Natural killer cell (primary cell): ENCODE data around the gene TENT5C. TPM values are rescaled to one million over a fixed set of nuclear protein-coding genes. Genes with fewer than 3 reads are reported as not detected.
A peak's percentile ranks its signal among the peaks of the same experiment; 100 is the strongest.

Experiments
- ATAC-seq, 3 donors: fragments of 150-1000 bp in 2 of 3; fragments of 200-7000 bp in 1 of 3; cut with Tn5 transposase; 1 replicate in 1 of 3; 2 replicates in 2 of 3; pipeline ENCODE4 v1.10.0; 2021; ENCODE audit warnings: mild to moderate bottlenecking in 2 of 3, moderate library complexity in 2 of 3
- DNase-seq, 2 donors: peaks; one replicate each; pipeline versions ENCODE4 v3.0.0 to v3.0.0-alpha.2; 2013 to 2021; ENCODE audit warnings: mixed read lengths in 1 of 2
- H3K27ac ChIP-seq: one replicate; pipeline ENCODE4 v1.5.1; 2013; ENCODE audit warnings: mild to moderate bottlenecking, low read length
- H3K27me3 ChIP-seq: one replicate; pipeline ENCODE4 v1.6.1; 2013; ENCODE audit warnings: low read length; ENCODE audit not compliant: control insufficient read depth, insufficient read depth
- H3K36me3 ChIP-seq: one replicate; pipeline ENCODE4 v1.6.1; 2013; ENCODE audit warnings: low read length; ENCODE audit not compliant: control insufficient read depth, insufficient read depth
- H3K4me1 ChIP-seq: one replicate; pipeline ENCODE4 v1.6.1; 2013; ENCODE audit warnings: low read length; ENCODE audit not compliant: control insufficient read depth, insufficient read depth
- H3K4me3 ChIP-seq: one replicate; pipeline ENCODE4 v1.5.1; 2013; ENCODE audit warnings: low read length
- H3K9me3 ChIP-seq: one replicate; pipeline ENCODE4 v1.6.1; 2013; ENCODE audit warnings: low read length; ENCODE audit not compliant: control insufficient read depth, insufficient read depth
- H3K27ac Mint-ChIP-seq, 2 donors: one replicate each; pipeline ENCODE4 v1.8.0; 2022; ENCODE audit warnings: mild to moderate bottlenecking in 2 of 2, mixed read lengths in 2 of 2, moderate library complexity in 1 of 2
- H3K27me3 Mint-ChIP-seq, 2 donors: one replicate each; pipeline ENCODE4 v1.8.0; 2022; ENCODE audit warnings: low read depth in 2 of 2, mixed read lengths in 2 of 2
- H3K36me3 Mint-ChIP-seq: one replicate; pipeline ENCODE4 v1.8.0; 2022; ENCODE audit warnings: mixed read lengths
- H3K4me1 Mint-ChIP-seq, 2 donors: one replicate each; pipeline ENCODE4 v1.8.0; 2022; ENCODE audit warnings: mixed read lengths in 2 of 2
- H3K4me3 Mint-ChIP-seq: one replicate; pipeline ENCODE4 v1.8.0; 2022; ENCODE audit warnings: mild to moderate bottlenecking, moderate library complexity, mixed read lengths
- H3K9me3 Mint-ChIP-seq, 2 donors: one replicate each; pipeline ENCODE4 v1.8.0; 2022; ENCODE audit warnings: mixed read lengths in 2 of 2
- CTCF ChIP-seq: fragments of 200-600 bp; IDR thresholded peaks from one replicate; pipeline ENCODE4 v1.8.0; 2022; ENCODE audit warnings: antibody characterized with exemption
- WGBS: methylation state at CpG from one replicate; pipeline ENCODE4 v1.1.7; 2013; ENCODE audit warnings: missing lambda C conversion rate; ENCODE audit not compliant: insufficient coverage; 5-methylcytosine and 5-hydroxymethylcytosine counted together
- intact Hi-C: fragments of 100-400 bp; cut with micrococcal nuclease; formaldehyde crosslinking; loops from one replicate; pipeline ENCODE4 v1.14.2; 2022
- total RNA-seq, 4 donors: library from RNA; stranded (reverse); fragments of 120-200 nt in 1 of 4; gene quantifications; one replicate each; pipeline versions ENCODE4 v1.2.3 to v1.2.4, GENCODE V29; 2013 to 2022

Gene TENT5C
- total RNA-seq, 3 donors from 2014 or later (not counting 1 experiment from before 2014, with no cell fraction given) = 80.6 to 109 (median 90.9) TPM

GRCh38 chr1:117613969-117614729 is 8.3 kb downstream of the TENT5C start:
- H3K36me3 ChIP-seq = peaks cover 1% of the 10 kb centered on the region
- H3K4me3 Mint-ChIP-seq = no peak overlapping the region

GRCh38 chr1:117615474-117615873 is 9.6 kb downstream of the TENT5C start:
- DNase-seq (peak; percentile 51 to 77), ATAC-seq (peak; percentile 84 to 89 (median 89))
- no peak for TF ChIP-seq CTCF
- Histone ChIP-seq H3K36me3 (no peaks in the 10 kb centered on the region), H3K27ac (no peak overlapping the region), H3K4me3 (no peak overlapping the region), H3K4me1 (peaks cover 40% of the 10 kb centered on the region), H3K9me3 (no peaks in the 10 kb centered on the region), H3K27me3 (no peaks in the 10 kb centered on the region)
- peak overlapping the region; percentile 74 for H3K4me3 Mint-ChIP-seq
- WGBS = 0% methylated on average over 3 of the region's 3 CpGs
- no peaks in the 10 kb centered on the region for H3K9me3 Mint-ChIP-seq
- peak overlapping the region; percentile 76 to 87 for H3K27ac Mint-ChIP-seq
- intact Hi-C loops = loop anchor here (1.0 to 2.0 kb wide), 4 partner anchors 8 to 49 kb away; no protein-coding TSS in a partner anchor
- peaks cover 6% of the 10 kb centered on the region for H3K36me3 Mint-ChIP-seq
- peaks cover 4 to 5% of the 10 kb centered on the region in 2 donors for H3K27me3 Mint-ChIP-seq
- H3K4me1 Mint-ChIP-seq = peaks cover 67 to 74% of the 10 kb centered on the region in 2 donors

More at GRCh38 chr1:117613969-117614729, 8.3 kb downstream of the TENT5C start:
- intact Hi-C loops = loop anchor here (2.0 kb wide), 1 partner anchor 43 kb away; no protein-coding TSS in a partner anchor
- no peak overlapping the region for H3K27ac ChIP-seq
- H3K9me3 ChIP-seq = no peaks in the 10 kb centered on the region
- 94% methylated on average over 8 of the region's 9 CpGs for WGBS
- Mint-ChIP-seq H3K27me3 (peaks cover 4 to 5% of the 10 kb centered on the region in 2 donors), H3K27ac (peak overlapping the region; percentile 76 to 87), H3K9me3 (no peaks in the 10 kb centered on the region), H3K4me1 (peaks cover 71 to 85% of the 10 kb centered on the region in 2 donors), H3K36me3 (peaks cover 6% of the 10 kb centered on the region)
- H3K27me3 ChIP-seq = no peaks in the 10 kb centered on the region
- no peak overlapping the region for H3K4me3 ChIP-seq
- ATAC-seq (no peak), DNase-seq (no peak)
- peaks cover 49% of the 10 kb centered on the region for H3K4me1 ChIP-seq
- TF ChIP-seq CTCF = no peak

GRCh38 chr1:117616356-117616755 is 10.5 kb downstream of the TENT5C start:
- Histone ChIP-seq H3K4me3 (no peak overlapping the region), H3K4me1 (peaks cover 40% of the 10 kb centered on the region), H3K36me3 (no peaks in the 10 kb centered on the region), H3K27me3 (no peaks in the 10 kb centered on the region), H3K9me3 (no peaks in the 10 kb centered on the region), H3K27ac (no peak overlapping the region)
- DNase-seq (no peak), ATAC-seq (no peak)
- peaks cover 66 to 71% of the 10 kb centered on the region in 2 donors for H3K4me1 Mint-ChIP-seq
- no peaks in the 10 kb centered on the region for H3K9me3 Mint-ChIP-seq
- intact Hi-C loops = no loop called here
- peak overlapping the region; percentile 76 to 87 for H3K27ac Mint-ChIP-seq
- WGBS = 82% methylated on average over 3 of the region's 3 CpGs
- TF ChIP-seq CTCF = no peak
- no peak overlapping the region for H3K4me3 Mint-ChIP-seq
- peaks cover 4 to 5% of the 10 kb centered on the region in 2 donors for H3K27me3 Mint-ChIP-seq
- peaks cover 6% of the 10 kb centered on the region for H3K36me3 Mint-ChIP-seq
